ENCODE measurements around the gene PRMT1. TPM values are rescaled to one million over a fixed set of nuclear protein-coding genes. Genes with fewer than 3 reads are reported as not detected.

The PRMT1 gene
- total RNA-seq, 1 experiment from 2014 or later, result 326 TPM

DNA sequence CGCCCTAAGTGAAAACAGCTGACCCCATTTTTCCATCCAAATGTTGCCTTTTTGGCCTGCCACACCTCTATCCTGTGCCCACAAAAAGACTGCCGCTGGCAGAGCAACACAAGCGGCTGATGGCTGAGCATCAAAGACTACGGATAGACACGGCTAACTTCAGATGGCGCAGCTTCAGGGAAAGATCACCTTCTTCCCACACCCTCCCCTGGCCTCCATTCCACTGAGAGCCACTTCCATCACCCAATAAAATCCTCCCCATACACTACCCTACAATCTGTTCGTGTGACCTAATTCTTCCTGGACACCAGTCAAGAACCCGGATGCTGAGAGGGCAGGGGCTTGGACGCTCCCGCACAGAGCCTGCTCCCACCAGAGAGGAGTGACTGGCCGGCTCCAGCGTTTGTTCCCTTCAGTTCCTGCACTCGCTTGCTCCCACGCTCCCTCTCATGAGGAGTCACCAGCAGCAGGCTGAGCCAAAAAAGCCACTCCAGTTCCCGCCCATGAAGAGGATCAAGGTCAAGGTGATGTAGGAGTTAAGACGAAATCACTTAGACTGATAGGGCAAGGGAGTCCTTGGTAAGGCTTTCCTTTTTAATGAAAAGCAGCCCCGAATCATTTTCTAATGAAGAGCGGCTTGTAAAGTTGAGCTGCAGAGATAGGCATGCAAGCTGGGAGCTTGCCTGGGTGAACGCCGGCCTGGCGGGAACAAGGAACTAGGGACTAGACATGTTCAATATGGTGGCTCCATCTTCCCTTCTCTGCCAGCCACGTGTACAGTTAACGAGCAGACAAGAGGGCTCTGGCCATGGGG, 50.4 kb downstream of the PRMT1 start:
- H3K4me3 ChIP-seq (ENCODE audit: low read depth, low read length), result no peak overlapping the region
- Mint-ChIP-seq H3K27ac (ENCODE audit: unreplicated experiment) (no peak overlapping the region), H3K9me3 (ENCODE audit: unreplicated experiment) (no peaks in the 10 kb centered on the region), H3K4me3 (ENCODE audit: unreplicated experiment) (no peak overlapping the region), H3K36me3 (ENCODE audit: insufficient read depth, unreplicated experiment) (no peaks in the 10 kb centered on the region), H3K27me3 (ENCODE audit: insufficient read depth, unreplicated experiment) (no peaks in the 10 kb centered on the region), H3K4me1 (ENCODE audit: low read depth, unreplicated experiment) (peaks cover 5% of the 10 kb centered on the region)
- DNase-seq, result no peak
- H3K27me3 ChIP-seq (replicated peaks; ENCODE audit: control insufficient read depth, insufficient read depth, low read length), result no peaks in the 10 kb centered on the region
- H3K9me3 ChIP-seq, result peaks cover 5% of the 10 kb centered on the region; the same call in 1 of the 2 replicates
- TF ChIP-seq, protein P1, sequence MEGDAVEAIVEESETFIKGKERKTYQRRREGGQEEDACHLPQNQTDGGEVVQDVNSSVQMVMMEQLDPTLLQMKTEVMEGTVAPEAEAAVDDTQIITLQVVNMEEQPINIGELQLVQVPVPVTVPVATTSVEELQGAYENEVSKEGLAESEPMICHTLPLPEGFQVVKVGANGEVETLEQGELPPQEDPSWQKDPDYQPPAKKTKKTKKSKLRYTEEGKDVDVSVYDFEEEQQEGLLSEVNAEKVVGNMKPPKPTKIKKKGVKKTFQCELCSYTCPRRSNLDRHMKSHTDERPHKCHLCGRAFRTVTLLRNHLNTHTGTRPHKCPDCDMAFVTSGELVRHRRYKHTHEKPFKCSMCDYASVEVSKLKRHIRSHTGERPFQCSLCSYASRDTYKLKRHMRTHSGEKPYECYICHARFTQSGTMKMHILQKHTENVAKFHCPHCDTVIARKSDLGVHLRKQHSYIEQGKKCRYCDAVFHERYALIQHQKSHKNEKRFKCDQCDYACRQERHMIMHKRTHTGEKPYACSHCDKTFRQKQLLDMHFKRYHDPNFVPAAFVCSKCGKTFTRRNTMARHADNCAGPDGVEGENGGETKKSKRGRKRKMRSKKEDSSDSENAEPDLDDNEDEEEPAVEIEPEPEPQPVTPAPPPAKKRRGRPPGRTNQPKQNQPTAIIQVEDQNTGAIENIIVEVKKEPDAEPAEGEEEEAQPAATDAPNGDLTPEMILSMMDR (IDR thresholded peaks at IDR 0.05; ENCODE audit: insufficient read depth in 1 of 2, low read depth in 1 of 2, low read length in 1 of 2, severe bottlenecking in 1 of 2, unreplicated experiment in 1 of 2), result no peak
- CTCF ChIA-PET, result no interaction called here
- no TSS peak for BruUV-seq (replicated peaks)
- POLR2A ChIA-PET, result no interaction called here
- peaks cover 12% of the 10 kb centered on the region for H3K4me1 ChIP-seq
- H3K36me3 ChIP-seq (ENCODE audit: control insufficient read depth, insufficient read depth, low read length), result no peaks in the 10 kb centered on the region
- intact Hi-C loops (cut with micrococcal nuclease; ENCODE audit: unreplicated experiment), result no loop called here

DNA sequence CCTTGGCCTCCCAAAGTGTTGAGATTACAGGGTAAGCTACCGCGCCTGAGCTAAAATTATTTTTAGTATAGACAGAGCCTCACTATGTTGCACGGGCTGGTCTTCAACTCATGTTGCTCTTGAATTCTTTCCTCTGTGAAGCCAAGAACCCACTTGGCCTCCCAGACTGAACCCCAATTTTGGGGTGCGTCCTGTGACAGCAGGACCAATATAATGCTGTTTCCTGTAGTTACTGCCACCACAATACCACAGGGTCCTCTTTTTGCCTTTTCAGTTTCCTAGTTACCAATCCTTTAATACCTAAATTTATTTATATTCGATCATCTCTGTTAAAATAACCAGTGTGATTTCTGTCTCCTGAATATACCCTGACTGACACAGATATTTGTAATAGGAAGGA, 53.1 kb downstream of the PRMT1 start:
- intact Hi-C loops (cut with micrococcal nuclease; ENCODE audit: unreplicated experiment), result no loop called here
- no peaks in the 10 kb centered on the region for H3K27me3 Mint-ChIP-seq (ENCODE audit: insufficient read depth, unreplicated experiment)
- BruUV-seq (replicated peaks), result no TSS peak
- ChIA-PET CTCF (no interaction called here), POLR2A (no interaction called here)
- H3K9me3 Mint-ChIP-seq (ENCODE audit: unreplicated experiment), result no peaks in the 10 kb centered on the region
- Histone ChIP-seq H3K4me3 (ENCODE audit: low read depth, low read length) (no peak overlapping the region), H3K36me3 (ENCODE audit: control insufficient read depth, insufficient read depth, low read length) (no peaks in the 10 kb centered on the region), H3K27me3 (replicated peaks; ENCODE audit: control insufficient read depth, insufficient read depth, low read length) (no peaks in the 10 kb centered on the region), H3K4me1 (no peaks in the 10 kb centered on the region), H3K9me3 (no peaks in the 10 kb centered on the region)
- DNase-seq, result no peak
- TF ChIP-seq, protein P1 (IDR thresholded peaks at IDR 0.05; ENCODE audit: insufficient read depth in 1 of 2, low read depth in 1 of 2, low read length in 1 of 2, severe bottlenecking in 1 of 2, unreplicated experiment in 1 of 2), result no peak
- no peaks in the 10 kb centered on the region for H3K36me3 Mint-ChIP-seq (ENCODE audit: insufficient read depth, unreplicated experiment)
- no peak overlapping the region for H3K27ac Mint-ChIP-seq (ENCODE audit: unreplicated experiment)
- H3K4me3 Mint-ChIP-seq (ENCODE audit: unreplicated experiment), result no peak overlapping the region
- H3K4me1 Mint-ChIP-seq (ENCODE audit: low read depth, unreplicated experiment), result no peaks in the 10 kb centered on the region

Small RNA genes lying within 50 kb of the gene (microRNA-seq; reads per million reads assigned to microRNA genes)
- 1.5 reads per million for gene MIR5088

Other genes starting within 250 kb of the PRMT1 start
- gene SLC17A7, start 235.7 kb upstream of the PRMT1 start, total RNA-seq (2022), result 0.21 and 0.36 TPM in 2 replicates
- 150 and 167 TPM in 2 replicates for gene PIH1D1, start 225.5 kb upstream of the PRMT1 start, total RNA-seq (2022)
- 42.1 and 45.0 TPM in 2 replicates for gene ALDH16A1, start 224.0 kb upstream of the PRMT1 start, total RNA-seq (2022)
- gene FLT3LG, start 203.1 kb upstream of the PRMT1 start, total RNA-seq (2022), result 2.1 and 2.4 TPM in 2 replicates
- 2,726 and 2,880 TPM in 2 replicates for gene RPL13A, start 189.7 kb upstream of the PRMT1 start, total RNA-seq (2022)
- 2,065 and 2,191 TPM in 2 replicates for gene RPS11, start 180.8 kb upstream of the PRMT1 start, total RNA-seq (2022)
- 135 and 136 TPM in 2 replicates for gene FCGRT, start 164.6 kb upstream of the PRMT1 start, total RNA-seq (2022)
- 6.6 and 7.0 TPM in 2 replicates for gene RCN3, start 149.3 kb upstream of the PRMT1 start, total RNA-seq (2022)
- gene NOSIP, start 96.7 kb upstream of the PRMT1 start, total RNA-seq (2022), result 74.7 and 77.7 TPM in 2 replicates
- 7.7 and 8.4 TPM in 2 replicates for gene PRRG2, start 96.0 kb upstream of the PRMT1 start, total RNA-seq (2022)
- 38.8 and 40.5 TPM in 2 replicates for gene PRR12, start 86.1 kb upstream of the PRMT1 start, total RNA-seq (2022)
- 10.6 and 11.3 TPM in 2 replicates for gene RRAS, start 37.1 kb upstream of the PRMT1 start, total RNA-seq (2022)
- gene SCAF1, start 35.1 kb upstream of the PRMT1 start, total RNA-seq (2022), result 83.4 and 89.5 TPM in 2 replicates
- 125 and 131 TPM in 2 replicates for gene IRF3, start 11.4 kb upstream of the PRMT1 start, total RNA-seq (2022)
- 103 and 111 TPM in 2 replicates for gene BCL2L12, start 11.3 kb upstream of the PRMT1 start, total RNA-seq (2022)
- gene ADM5, start 12.3 kb downstream of the PRMT1 start, total RNA-seq (2022), result 8.5 and 10.4 TPM in 2 replicates
- gene CPT1C, start 13.8 kb downstream of the PRMT1 start, total RNA-seq (2022), result 1.9 and 2.0 TPM in 2 replicates
- gene TSKS, start 86.0 kb downstream of the PRMT1 start, total RNA-seq (2022), result not detected in 2 replicates
- gene AP2A1, start 89.7 kb downstream of the PRMT1 start, total RNA-seq (2022), result 107 and 126 TPM in 2 replicates
- gene FUZ, start 136.0 kb downstream of the PRMT1 start, total RNA-seq (2022), result 0.75 and 0.93 TPM in 2 replicates
- gene MED25, start 141.0 kb downstream of the PRMT1 start, total RNA-seq (2022), result 102 and 104 TPM in 2 replicates
- gene PTOV1, start 173.9 kb downstream of the PRMT1 start, total RNA-seq (2022), result 209 and 224 TPM in 2 replicates
- gene PNKP, start 190.3 kb downstream of the PRMT1 start, total RNA-seq (2022), result 130 and 147 TPM in 2 replicates
- gene AKT1S1, start 200.1 kb downstream of the PRMT1 start, total RNA-seq (2022), result 64.6 and 77.6 TPM in 2 replicates
- gene TBC1D17, start 200.4 kb downstream of the PRMT1 start, total RNA-seq (2022), result 55.3 and 56.5 TPM in 2 replicates
- 0.61 and 1.1 TPM in 2 replicates for gene IL4I1, start 219.6 kb downstream of the PRMT1 start, total RNA-seq (2022)